GM19395 (cell line): ENCODE measurements around the gene SPACA9.

Experiments
- ATAC-seq: cut with Tn5 transposase; IDR thresholded peaks from one replicate; pipeline ENCODE4 v1.9.1; 2021; ENCODE audit warnings: mild to moderate bottlenecking, moderate library complexity; ENCODE audit not compliant: unreplicated experiment

Gene SPACA9

DNA sequence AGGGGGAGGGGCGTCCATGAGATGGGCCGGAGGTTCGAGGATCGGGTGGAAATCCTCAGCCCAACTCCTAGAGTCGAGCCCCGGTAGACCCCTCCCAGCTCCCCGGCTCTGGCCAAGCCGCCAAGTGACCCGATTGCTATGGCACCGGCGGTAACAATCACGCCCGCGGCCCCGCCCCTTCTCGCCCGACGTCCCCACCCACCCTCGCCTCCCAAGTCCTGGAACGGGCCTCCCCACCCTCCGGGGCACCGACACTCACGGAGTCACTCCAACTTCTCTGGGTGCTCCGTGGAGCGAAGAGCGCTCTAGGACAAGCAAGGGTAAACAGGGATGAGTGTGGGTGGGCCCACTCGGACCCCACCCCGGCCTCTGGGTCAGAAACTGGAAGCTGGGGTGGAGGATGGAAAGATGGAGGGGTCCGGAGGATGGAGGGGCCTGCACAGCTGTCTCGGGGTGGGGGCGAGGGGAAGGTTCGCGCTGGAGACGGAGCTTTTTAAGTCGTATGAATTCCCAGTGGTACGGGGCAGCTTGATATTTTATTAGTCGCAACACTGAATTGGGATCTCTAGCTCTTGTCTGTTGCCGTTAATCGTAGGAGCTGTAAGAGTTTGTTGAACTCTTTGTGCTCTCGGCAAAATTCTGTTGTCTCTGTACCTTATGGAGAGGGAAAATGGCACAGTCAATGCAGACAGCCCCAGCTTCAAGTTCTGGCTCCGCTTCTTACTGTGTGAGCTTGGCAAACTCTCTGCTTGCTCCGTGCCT lies at the start of gene SPACA9:
TSS of gene SPACA9 (plus strand) at position 204 of the 762 bp plus-strand sequence. CDS start 5,050 bp downstream, outside the sequence.
- no peak for ATAC-seq

DNA sequence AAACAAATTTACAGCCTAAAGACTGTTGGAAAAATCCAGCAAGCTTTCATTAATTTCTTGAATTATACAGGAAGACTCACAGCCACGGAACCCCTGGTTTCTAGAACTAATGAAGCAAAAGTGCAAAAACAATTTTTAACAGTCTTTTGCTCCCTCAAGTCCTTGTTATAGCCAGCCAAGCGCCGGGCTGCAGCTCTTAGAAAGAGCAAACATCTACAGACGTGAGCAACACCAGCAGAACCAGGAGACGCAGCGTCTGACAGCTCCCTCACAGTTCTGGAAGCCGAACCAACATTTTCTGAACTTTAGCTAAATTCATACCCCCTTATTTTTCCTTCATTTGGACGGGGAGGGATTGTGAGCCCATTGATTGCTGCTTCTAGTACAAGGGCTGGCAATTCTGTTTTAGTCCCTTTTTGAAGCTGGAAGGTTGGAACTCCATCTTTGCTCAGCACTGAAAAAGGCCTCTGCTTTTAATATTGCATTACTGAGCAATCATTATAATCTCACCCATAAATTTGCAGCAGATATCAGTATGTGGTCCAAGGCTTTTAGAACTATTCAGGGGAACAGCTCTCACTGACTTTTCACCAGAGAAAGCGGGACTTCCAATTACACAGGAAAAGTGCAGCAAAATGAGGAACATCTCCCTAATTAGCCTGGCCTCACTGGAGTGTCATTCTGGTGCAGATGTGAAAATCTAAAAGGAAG lies 46.4 kb upstream of the SPACA9 start:
- no peak for ATAC-seq

DNA sequence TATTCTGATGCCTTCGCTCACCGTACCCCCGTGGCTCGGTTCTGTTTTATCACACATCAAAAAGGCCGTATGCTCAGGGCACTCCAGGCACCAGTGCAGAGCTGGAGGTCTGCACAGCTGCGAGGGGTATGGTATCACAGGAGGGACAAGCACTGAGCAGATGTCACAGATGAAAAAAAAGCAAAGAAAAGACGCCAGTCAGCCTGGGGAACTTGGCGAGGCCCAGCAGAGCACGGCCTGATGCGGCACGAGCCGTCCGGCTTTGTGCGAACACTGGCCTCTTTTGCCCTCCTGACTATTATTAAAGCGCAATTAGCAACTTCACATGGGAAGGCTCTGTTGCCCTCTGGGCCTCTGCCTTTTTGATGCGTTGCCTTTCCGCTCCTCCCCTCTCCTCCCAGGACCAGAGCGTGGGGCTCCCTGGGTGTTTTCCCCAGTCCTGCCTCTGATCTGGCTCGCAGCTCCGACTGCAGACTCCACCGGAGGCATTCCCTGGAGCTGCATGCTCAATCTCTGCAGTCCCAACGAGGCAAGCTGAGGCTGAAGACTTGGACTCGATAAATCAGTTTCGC lies 45.1 kb upstream of the SPACA9 start:
- no peak for ATAC-seq

DNA sequence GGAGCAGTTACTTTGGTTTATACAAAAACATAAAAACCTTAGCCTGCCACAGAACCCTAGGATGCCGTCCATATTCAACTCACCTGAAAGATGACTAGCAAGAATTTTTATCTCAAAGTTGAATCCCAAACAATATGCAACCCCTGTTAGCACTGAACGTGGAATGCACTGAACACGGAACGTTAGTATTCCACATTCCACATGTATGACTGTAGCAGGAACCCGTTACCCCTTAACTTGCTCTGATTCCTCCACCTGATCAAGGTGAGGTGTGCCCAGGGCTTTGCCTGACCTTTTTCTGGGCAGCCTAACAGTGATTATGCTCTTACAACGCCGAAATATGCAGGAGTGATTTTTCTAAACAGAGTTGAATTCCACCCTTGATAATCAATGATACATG lies 44.4 kb upstream of the SPACA9 start:
- ATAC-seq: no peak

DNA sequence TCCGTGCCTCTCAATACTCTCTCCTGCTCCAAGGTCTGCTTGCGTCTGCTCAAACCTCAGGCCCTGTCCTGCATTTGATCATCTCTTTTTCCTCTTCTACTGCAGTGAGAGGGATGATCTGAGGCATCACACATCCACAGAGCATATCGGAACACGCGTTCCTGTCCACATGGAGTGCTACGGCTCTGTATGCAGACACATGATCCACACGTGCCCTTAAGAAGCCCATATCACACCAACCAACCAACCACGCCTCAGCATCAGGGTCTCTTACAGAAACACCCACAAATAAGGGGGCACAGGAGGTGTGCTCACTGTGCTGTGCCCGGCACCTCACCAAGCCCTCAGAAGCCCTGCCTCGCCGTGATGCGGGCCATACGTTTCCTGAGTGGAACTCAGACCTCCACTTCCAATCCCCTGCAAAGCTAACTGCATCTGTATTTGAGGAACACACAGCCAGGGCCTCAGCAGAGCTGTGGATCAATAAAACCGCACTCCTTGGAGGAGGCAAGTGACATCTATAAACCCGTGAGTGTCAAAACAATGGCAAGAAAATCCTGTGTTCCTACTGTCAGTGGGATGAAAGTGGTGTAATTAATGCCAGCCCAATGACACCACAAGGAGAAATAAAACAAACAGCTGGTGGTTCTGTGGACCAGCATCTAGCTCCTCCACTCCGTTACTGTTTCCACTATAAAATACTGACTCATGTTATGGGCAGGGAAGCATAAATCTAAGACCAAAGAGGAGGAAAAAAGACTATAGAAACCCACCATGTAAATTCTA lies 41.0 kb upstream of the SPACA9 start:
- no peak for ATAC-seq

DNA sequence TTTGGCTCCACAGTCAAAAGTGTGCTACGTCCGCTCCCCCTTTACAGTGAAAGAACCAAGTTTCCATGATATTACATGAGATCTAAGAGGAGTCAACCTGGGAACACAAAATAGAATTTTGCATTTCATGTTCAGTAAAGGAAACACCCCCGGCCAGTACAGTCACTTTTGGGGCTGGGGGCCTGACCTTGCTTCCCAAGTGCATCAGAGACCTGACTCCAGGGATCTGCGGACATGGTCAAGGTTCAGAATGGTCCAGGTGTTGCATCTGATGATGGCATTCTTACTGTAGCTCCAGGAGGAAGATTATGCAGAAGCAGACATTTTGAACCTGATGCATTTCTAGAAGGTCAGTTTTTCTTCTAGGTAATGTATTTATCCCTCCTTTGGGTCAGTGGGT lies 40.4 kb upstream of the SPACA9 start:
- ATAC-seq: no peak

DNA sequence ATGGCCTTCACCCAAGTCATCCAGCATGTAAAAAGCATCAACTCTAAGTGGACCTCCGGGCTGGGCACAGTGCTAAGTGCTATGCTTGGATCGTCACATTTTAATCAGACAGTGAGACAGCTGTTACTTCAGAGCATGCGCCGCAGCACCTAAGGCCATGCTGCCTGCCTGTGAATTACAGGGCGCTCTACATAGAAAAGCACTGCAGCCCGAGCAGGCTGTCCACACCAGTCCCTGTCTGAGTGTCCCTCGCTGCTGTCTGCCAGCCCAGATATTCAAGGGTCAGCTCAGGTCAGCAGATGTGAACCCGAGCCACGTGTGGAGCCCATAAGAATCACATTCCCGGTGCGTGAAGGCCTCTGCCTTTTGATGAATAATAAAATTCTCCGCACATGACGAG lies 37.7 kb upstream of the SPACA9 start:
- no peak for ATAC-seq

DNA sequence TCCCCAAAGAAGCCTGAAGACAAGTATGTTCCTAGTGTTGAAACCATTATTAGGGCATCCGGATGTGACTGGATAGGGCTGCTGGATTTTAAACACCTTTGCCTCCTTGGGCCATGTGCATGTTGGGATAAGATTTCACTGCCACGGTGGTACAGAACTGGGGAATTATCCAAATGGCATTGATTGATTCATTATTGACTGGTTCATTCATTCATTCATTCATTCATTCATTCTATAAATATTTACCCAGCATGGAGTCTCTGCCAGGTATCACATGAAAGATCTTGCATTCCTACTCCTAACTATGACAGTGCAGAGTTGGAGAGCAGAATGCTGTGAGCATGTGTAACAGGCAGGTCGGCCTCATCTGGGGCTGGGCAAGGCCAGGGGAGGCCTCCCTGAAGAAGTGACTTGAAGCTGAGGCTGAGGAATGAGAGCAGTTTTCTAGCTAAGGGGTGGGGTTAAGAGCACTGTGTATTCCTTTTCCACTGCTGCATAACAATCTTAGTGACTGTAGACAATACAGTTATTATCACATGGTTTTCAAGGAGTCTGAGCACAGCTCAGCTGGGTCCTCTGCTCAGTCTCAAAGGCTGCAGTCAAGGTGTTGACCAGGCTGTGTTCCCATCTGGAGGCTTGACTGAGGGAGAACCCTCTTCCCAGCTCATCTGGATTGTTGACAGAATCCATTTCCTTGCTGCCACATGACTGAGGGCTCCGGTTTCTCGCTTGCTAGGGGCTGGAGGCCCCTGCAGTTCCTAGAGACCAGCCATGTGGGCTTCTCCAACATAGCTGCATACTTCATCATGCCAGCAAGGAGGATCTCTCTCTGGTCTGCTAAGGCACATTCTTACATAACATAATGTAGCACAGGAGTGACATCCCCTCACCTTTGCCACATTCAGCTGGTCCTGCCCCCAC lies 36.3 kb upstream of the SPACA9 start:
- no peak for ATAC-seq

DNA sequence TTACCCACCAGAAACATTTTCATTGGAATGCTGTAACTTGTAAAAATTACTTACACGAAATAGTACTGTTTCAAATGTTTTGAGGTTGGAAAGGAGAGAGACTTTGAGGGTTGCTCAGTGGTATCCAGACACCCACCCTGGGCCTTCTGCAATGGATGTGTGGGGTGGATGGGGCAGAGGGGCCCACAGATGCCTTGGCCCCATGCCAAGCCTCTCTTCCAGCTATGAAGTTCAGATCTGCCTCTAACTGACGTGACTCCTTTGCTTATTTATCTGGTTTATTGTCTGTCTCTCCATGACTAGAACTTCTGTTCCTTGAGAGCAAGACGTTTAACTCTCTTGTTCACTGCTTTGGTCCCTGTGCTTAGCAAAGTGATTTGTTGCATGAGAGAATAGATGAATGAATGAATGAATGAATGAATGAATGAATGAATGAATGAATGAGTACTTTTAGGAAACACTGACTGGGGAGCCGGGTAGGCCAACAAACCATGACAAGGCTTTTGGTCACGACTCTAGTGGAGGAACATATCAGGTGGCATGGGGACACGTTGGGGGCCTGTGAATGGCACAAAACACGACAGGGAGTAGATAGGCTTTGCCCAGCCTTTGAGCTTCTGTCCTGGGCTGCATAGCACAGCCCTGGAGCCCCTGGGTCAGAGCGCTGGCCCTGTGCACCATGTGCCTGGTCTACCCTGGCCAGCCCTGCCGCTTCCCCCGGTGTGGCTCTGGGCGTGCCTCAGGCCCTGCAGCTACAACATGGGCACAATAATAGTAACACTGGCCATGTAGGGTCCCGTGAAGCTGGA lies 32.4 kb upstream of the SPACA9 start:
- no peak for ATAC-seq

DNA sequence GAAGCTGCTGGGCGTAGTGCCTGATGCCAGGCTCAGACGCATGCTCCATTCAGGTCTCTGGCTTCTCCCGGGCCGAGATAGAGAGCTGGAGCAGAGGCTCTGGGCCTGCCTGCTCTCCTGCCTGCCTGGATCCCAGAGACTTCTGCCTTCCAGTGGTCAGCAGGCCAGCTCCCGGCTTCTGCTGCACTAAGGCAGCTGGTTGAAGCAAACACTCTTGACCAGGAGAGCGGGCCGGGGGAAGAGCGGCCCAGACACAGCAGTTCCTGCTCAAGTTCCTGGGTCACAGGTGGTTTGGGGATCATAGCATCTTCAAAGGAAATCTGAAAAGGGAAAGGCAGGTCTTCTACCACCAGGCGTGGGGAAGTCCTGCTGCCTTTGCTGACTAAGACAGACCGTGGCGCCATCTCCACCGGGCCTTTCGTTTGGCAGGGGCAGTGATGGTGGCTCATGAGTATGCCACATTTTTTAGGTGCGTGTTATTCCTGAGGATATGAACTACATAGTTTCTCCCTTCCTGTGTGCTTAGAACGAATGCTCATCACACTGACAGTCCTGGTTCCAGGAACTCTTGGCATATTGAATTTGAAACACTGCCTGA lies 31.7 kb upstream of the SPACA9 start:
- ATAC-seq: no peak

DNA sequence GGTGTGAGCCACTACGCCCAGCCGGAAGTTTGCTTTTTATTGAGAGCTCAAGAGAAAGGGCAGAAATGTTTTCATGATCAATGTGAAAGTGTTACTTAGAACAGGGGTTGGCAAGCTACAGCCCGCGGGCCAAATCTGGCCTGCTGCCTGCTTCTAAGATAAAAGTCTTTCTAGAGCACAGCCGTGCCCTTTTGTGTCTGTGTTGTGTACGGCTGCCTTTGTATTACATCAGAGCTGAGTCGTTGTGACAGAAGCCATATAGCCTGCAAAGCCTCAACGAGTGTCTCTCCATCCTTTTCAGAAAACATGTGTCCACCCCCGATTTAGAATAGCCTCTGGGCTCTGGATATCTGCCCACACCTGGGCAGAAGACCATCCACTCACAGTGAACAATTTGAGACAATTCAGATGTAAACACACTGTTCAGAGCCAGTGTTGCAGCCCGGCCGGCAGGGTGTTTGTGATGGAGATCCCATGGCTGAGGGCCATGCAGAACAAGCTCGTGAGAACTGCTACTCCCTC lies 29.5 kb upstream of the SPACA9 start:
- ATAC-seq: no peak

DNA sequence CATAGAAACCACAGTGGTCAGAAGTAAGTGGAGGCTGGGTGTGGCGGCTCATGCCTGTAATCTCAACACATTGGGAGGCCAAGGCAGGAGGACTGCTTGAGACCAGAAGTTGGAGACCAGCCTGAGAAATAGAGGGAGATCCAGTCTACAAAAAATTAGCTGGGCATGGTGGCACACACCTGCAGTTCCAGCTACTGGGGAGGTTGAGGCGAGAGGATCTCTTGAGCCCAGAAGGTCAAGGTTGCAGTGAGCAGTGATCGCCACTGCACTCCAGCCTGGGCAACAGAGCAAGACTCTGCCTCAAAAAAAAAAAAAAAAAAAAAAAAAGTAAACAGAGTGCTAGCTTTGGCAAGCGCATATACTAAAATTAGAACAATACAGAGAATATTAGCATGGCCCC lies 25.2 kb upstream of the SPACA9 start:
- no peak for ATAC-seq

DNA sequence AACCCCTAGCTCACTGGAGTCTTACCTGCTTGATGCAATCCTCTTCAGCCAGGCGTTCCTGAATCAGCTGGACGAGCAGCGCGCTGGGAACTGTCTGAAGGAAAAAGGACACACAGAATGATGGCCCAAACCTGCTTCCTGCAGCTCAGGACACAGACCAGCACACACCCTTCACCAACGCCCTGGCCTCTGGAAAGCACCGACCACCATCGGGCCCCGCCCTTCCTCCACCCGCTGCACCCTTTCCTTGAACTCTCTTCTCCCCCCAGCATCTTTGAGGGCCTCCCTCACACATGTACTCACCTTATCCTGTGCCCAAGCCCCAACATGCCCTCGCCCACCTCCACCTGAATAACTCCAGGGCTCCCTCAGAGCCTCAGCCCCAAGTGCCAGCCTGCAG lies 23.9 kb upstream of the SPACA9 start:
- no peak for ATAC-seq

DNA sequence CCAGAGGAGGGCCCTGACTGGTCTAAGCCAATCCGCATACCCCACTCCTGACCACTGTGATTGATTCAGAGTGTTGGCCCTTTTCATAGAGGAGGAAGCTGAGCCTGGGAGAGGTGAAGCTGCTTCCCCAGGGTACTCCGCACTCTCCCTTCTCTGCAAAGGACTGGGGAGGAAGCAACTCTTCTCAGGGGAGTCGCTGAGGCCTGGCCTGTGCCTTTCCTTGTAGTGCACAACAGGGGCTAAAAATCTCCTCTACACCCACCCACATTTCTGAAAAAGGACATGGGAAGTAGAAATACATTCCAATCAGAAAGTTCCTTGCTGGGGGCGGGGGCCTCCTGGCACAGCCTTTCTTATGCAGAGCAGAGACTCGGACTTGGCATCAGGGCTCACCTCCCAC lies 22.8 kb upstream of the SPACA9 start:
- no peak for ATAC-seq

DNA sequence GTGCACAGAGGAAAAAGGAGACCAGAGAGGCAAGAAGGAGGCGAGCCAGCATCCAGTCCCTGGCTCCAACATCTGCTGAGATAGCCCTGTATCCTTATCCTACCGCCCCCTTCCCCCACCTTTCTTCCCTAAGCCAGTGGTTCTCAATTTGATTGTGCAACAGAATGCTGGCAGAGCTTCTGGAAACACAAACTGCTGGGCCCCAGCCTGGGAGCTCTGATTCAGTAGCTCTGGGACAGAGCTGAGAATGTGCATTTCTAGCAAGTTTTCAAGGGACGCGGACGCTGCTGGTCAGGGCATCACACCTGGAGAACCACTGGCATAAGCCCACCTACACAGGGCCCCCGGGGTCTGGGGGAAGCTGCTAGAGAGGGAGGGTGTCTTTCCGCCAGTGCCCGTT lies 21.7 kb upstream of the SPACA9 start:
- no peak for ATAC-seq

DNA sequence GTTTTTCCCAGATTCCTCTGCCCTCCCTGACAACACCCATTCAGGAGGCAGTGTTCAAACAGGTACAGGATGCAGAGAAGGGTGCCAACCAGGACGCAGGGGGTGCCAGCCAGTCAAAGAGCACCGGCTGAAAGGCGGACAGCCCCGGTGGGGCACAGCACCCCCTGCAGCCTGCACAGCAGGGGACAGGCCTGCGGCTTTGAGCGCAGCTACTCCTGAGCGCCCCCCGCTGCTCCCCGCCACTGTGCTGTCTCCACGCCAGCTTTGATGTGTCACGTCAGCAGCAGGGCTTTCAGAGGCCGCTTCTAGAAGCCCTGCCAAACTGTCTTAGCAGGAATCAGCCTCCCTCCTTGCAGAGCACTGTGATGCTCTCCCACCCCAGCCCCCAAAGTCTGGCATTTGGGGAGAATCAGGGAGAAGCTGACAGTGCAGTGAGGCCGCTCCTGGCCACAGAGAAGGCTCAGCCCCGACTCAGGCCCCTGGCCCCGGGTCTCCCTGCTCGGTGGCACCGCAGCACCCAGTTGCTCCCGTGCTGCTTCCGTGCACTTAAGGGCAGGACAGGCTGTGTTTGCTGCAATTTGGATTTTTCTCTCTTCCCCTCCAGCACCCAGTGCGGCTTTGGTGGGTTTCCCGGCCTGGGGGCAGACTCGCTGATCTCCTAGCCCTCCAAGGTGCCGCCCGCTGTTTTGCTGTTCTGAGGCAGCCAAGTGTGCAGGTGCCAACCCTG lies 20.9 kb upstream of the SPACA9 start:
- no peak for ATAC-seq

DNA sequence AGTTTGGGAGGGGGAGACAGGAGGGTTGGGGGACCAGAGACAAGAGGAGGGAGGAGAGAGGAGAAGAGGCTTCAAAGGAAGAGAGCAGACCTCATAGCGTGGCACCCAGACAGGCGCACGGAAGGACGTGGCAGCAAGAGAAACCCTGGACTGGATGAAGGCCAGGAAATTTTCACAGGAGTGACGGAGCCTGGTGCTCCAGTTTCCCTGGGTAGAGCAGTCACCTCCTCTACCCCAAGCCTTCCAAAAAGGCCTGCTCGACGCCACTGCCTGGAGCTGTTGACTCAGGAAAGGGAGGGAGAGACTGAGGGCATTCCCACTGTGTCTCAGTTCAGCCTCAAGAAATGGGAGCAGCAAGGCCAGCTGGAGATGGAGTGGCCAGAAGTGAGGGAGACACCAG lies 19.9 kb upstream of the SPACA9 start:
- ATAC-seq: no peak

DNA sequence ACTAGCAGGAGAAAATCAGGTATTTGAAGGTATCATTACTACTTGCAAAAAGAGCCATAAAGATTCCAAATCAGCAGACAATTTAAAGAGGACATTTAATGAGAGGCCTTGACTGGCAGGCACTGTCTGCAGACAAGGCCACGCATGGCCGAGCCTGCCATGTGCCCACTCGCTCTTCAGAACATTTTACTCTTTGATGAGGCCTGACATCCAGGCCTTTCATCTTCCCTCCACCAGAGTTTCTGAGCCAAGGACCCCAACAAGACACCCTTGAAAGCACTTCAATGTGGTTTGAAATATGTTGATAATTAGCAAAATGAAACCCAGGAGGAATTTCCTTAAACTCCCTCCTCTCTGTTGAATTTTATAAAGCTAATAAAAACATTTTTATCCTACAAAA lies 17.0 kb upstream of the SPACA9 start:
- ATAC-seq: no peak
